HL-60 (cell line): ENCODE results near the gene RSPO4.

Source experiments
- DNase-seq, 2 experiments: peaks; one replicate each; pipeline ENCODE4 v3.0.0-alpha.2; 2010 to 2020; ENCODE audit warnings: low read depth in 1 of 2, low spot score in 1 of 2
- H3K27ac ChIP-seq: fragments of 250-450 bp; sonication (Bioruptor Pico); replicated peaks from 2 replicates; pipeline ENCODE4 v1.5.1; 2020; ENCODE audit warnings: mild to moderate bottlenecking, moderate library complexity
- H3K27me3 ChIP-seq: fragments of 250-450 bp; sonication (Bioruptor Pico); 2 replicates; pipeline ENCODE4 v1.5.1; 2021; ENCODE audit warnings: mild to moderate bottlenecking, moderate library complexity; ENCODE audit not compliant: insufficient read depth, poor library complexity, severe bottlenecking
- H3K4me3 ChIP-seq: replicated peaks from 2 replicates; pipeline ENCODE4 v1.5.1; 2011; ENCODE audit warnings: mild to moderate bottlenecking, control low read depth, low read length; ENCODE audit not compliant: insufficient read depth
- GABPA ChIP-seq: IDR thresholded peaks from 2 replicates; pipeline ENCODE4 v1.6.1; 2012; ENCODE audit warnings: low read depth
- POLR2AphosphoS5 ChIP-seq: IDR thresholded peaks from 2 replicates; pipeline ENCODE4 v1.6.1; 2012; ENCODE audit warnings: low read depth
- SPI1 ChIP-seq: IDR thresholded peaks from 2 replicates; pipeline ENCODE4 v1.6.1; 2012; ENCODE audit warnings: low read depth, mild to moderate bottlenecking, borderline replicate concordance
- long read RNA-seq: library from polyadenylated mRNA; unstranded; transcript quantifications from one replicate; pipeline ENCODE4 v2.0.0, GENCODE V29; 2020
- TF ChIP-seq, protein P1 (sequence below): IDR thresholded peaks from 2 replicates; pipeline ENCODE4 v1.6.1; 2012; ENCODE audit warnings: low read depth; ENCODE audit not compliant: insufficient replicate concordance
- TF ChIP-seq, protein P2 (sequence below): IDR thresholded peaks from one replicate; pipeline ENCODE4 v1.5.1; 2011; ENCODE audit warnings: low read length, control low read depth, inconsistent platforms; ENCODE audit not compliant: insufficient read depth

RSPO4 gene
- long read RNA-seq, partial matches to known transcripts = 0 of 1 reads
- long read RNA-seq, other reads (novel, unspliced or antisense) = 1 of 1 reads

GRCh38 chr20:1001911-1002681 is at the start of gene RSPO4:
RSPO4 (minus strand) TSS chr20:1002311; CDS start chr20:1002164, 147 bp downstream.
- Histone ChIP-seq H3K27me3 (peaks cover 32% of the 10 kb centered on the region), H3K27ac (no peak within 1 kb of the TSS), H3K4me3 (no peak within 1 kb of the TSS)
- DNase-seq = no peak
- TF ChIP-seq GABPA (no peak), POLR2AphosphoS5 (no peak), SPI1 (no peak)
- TF ChIP-seq, protein P1, sequence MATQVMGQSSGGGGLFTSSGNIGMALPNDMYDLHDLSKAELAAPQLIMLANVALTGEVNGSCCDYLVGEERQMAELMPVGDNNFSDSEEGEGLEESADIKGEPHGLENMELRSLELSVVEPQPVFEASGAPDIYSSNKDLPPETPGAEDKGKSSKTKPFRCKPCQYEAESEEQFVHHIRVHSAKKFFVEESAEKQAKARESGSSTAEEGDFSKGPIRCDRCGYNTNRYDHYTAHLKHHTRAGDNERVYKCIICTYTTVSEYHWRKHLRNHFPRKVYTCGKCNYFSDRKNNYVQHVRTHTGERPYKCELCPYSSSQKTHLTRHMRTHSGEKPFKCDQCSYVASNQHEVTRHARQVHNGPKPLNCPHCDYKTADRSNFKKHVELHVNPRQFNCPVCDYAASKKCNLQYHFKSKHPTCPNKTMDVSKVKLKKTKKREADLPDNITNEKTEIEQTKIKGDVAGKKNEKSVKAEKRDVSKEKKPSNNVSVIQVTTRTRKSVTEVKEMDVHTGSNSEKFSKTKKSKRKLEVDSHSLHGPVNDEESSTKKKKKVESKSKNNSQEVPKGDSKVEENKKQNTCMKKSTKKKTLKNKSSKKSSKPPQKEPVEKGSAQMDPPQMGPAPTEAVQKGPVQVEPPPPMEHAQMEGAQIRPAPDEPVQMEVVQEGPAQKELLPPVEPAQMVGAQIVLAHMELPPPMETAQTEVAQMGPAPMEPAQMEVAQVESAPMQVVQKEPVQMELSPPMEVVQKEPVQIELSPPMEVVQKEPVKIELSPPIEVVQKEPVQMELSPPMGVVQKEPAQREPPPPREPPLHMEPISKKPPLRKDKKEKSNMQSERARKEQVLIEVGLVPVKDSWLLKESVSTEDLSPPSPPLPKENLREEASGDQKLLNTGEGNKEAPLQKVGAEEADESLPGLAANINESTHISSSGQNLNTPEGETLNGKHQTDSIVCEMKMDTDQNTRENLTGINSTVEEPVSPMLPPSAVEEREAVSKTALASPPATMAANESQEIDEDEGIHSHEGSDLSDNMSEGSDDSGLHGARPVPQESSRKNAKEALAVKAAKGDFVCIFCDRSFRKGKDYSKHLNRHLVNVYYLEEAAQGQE = no peak
- TF ChIP-seq, protein P2, sequence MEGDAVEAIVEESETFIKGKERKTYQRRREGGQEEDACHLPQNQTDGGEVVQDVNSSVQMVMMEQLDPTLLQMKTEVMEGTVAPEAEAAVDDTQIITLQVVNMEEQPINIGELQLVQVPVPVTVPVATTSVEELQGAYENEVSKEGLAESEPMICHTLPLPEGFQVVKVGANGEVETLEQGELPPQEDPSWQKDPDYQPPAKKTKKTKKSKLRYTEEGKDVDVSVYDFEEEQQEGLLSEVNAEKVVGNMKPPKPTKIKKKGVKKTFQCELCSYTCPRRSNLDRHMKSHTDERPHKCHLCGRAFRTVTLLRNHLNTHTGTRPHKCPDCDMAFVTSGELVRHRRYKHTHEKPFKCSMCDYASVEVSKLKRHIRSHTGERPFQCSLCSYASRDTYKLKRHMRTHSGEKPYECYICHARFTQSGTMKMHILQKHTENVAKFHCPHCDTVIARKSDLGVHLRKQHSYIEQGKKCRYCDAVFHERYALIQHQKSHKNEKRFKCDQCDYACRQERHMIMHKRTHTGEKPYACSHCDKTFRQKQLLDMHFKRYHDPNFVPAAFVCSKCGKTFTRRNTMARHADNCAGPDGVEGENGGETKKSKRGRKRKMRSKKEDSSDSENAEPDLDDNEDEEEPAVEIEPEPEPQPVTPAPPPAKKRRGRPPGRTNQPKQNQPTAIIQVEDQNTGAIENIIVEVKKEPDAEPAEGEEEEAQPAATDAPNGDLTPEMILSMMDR = no peak

GRCh38 chr20:1050440-1050839 is 48.3 kb upstream of the RSPO4 start:
- H3K27me3 ChIP-seq = no peaks in the 10 kb centered on the region
- no peak overlapping the region for H3K4me3 ChIP-seq
- DNase-seq = no peak
- TF ChIP-seq, protein P1 = no peak
- TF ChIP-seq GABPA (no peak), SPI1 (no peak), POLR2AphosphoS5 (no peak)
- TF ChIP-seq, protein P2 = no peak
- H3K27ac ChIP-seq = no peak overlapping the region

- H3K27me3 ChIP-seq = no peaks in the 10 kb centered on the region
- DNase-seq = no peak
- no peak overlapping the region for H3K27ac ChIP-seq
- no peak overlapping the region for H3K4me3 ChIP-seq
- TF ChIP-seq, protein P1 = no peak
- TF ChIP-seq, protein P2 = no peak
- TF ChIP-seq SPI1 = no peak
- TF ChIP-seq GABPA = no peak
- TF ChIP-seq POLR2AphosphoS5 = no peak
Observed at GRCh38 chr20:1045860-1046418, 43.8 kb upstream of the RSPO4 start.
